HepG2 (cell line): ENCODE data around the gene MYOM1. TPM values are rescaled to one million over a fixed set of nuclear protein-coding genes. Genes with fewer than 3 reads are reported as not detected.

Experiments used
- DBP ChIP-seq: sonication (generic); formaldehyde crosslinking; IDR thresholded peaks from 2 replicates; pipeline ENCODE4 v1.4.0; 2020; ENCODE audit warnings: missing genetic modification reagents; ENCODE audit errors: not compliant biosample characterization
- ELK4 ChIP-seq: sonication (generic); formaldehyde crosslinking; IDR thresholded peaks from 2 replicates; pipeline ENCODE4 v1.9.0; 2021; ENCODE audit warnings: missing genetic modification reagents, borderline replicate concordance
- FOSL2 ChIP-seq: sonication (generic); formaldehyde crosslinking; IDR thresholded peaks from 2 replicates; pipeline ENCODE4 v1.4.0; 2020; ENCODE audit warnings: missing genetic modification reagents
- FOXA3 ChIP-seq: IDR thresholded peaks from 2 replicates; pipeline ENCODE4 v1.6.1; 2016; ENCODE audit warnings: missing genetic modification reagents, missing compliant biosample characterization
- FOXJ3 ChIP-seq: sonication (generic); formaldehyde crosslinking; IDR thresholded peaks from 2 replicates; pipeline ENCODE4 v1.4.0; 2020; ENCODE audit warnings: missing genetic modification reagents, mild to moderate bottlenecking, borderline replicate concordance
- GATAD1 ChIP-seq: IDR thresholded peaks from 2 replicates; pipeline ENCODE4 v1.6.1; 2016; ENCODE audit warnings: missing genetic modification reagents, missing compliant biosample characterization
- GMEB1 ChIP-seq: sonication (generic); formaldehyde crosslinking; IDR thresholded peaks from 2 replicates; pipeline ENCODE4 v1.5.1; 2020; ENCODE audit warnings: missing genetic modification reagents, mild to moderate bottlenecking, borderline replicate concordance
- HMG20A ChIP-seq: IDR thresholded peaks from 2 replicates; pipeline ENCODE4 v1.6.1; 2016; ENCODE audit warnings: borderline replicate concordance
- ISL2 ChIP-seq: sonication (generic); formaldehyde crosslinking; IDR thresholded peaks from 2 replicates; pipeline ENCODE4 v1.5.0; 2020; ENCODE audit warnings: missing genetic modification reagents
- MED1 ChIP-seq: sonication (generic); formaldehyde crosslinking; IDR thresholded peaks from 2 replicates; pipeline ENCODE4 v1.4.0; 2020; ENCODE audit warnings: missing genetic modification reagents
- MIXL1 ChIP-seq: IDR thresholded peaks from 2 replicates; pipeline ENCODE4 v1.6.1; 2016
- MXD3 ChIP-seq: IDR thresholded peaks from 2 replicates; pipeline ENCODE4 v1.6.1; 2016; ENCODE audit warnings: mild to moderate bottlenecking, missing biosample characterization, missing genetic modification reagents
- NR2C2 ChIP-seq: sonication (generic); formaldehyde crosslinking; IDR thresholded peaks from 2 replicates; pipeline ENCODE4 v1.4.0; 2020; ENCODE audit warnings: missing genetic modification reagents, mild to moderate bottlenecking, moderate library complexity, borderline replicate concordance
- PCBP2 ChIP-seq: fragments of 200-400 bp; formaldehyde crosslinking; optimal IDR thresholded peaks from 2 replicates; pipeline ENCODE3; 2018; ENCODE audit warnings: low read length, low read depth; ENCODE audit not compliant: poor library complexity, severe bottlenecking
- POGZ ChIP-seq: sonication (generic); formaldehyde crosslinking; IDR thresholded peaks from 2 replicates; pipeline ENCODE4 v1.4.0; 2020; ENCODE audit warnings: mild to moderate bottlenecking, missing genetic modification reagents
- RBAK ChIP-seq: sonication (generic); formaldehyde crosslinking; IDR thresholded peaks from 2 replicates; pipeline ENCODE4 v1.5.1; 2020; ENCODE audit warnings: mild to moderate bottlenecking, missing genetic modification reagents
- RFX5 ChIP-seq: IDR thresholded peaks from 2 replicates; pipeline ENCODE4 v1.6.1; 2011; ENCODE audit warnings: low read depth, low read length, improper control_type of control experiment
- ZBTB43 ChIP-seq: sonication (generic); formaldehyde crosslinking; conservative IDR thresholded peaks from 2 replicates; pipeline ENCODE4 v1.4.0; 2020; ENCODE audit warnings: missing genetic modification reagents
- ZFP1 ChIP-seq: IDR thresholded peaks from 2 replicates; pipeline ENCODE4 v1.6.1; 2016
- ZKSCAN1 ChIP-seq: fragments of 150-350 bp; IDR thresholded peaks from 2 replicates; pipeline ENCODE4 v1.6.1; 2014; ENCODE audit warnings: low read length
- ZNF138 ChIP-seq: sonication (generic); formaldehyde crosslinking; IDR thresholded peaks from 2 replicates; pipeline ENCODE4 v1.5.0; 2020; ENCODE audit warnings: mild to moderate bottlenecking, low read depth, missing genetic modification reagents
- ZNF292 ChIP-seq: sonication (generic); formaldehyde crosslinking; IDR thresholded peaks from 2 replicates; pipeline ENCODE4 v1.8.1; 2022; ENCODE audit warnings: mild to moderate bottlenecking, low read depth, missing genetic modification reagents, borderline replicate concordance
- ZNF7 ChIP-seq: IDR thresholded peaks from 2 replicates; pipeline ENCODE4 v1.6.1; 2016; ENCODE audit warnings: missing biosample characterization, missing genetic modification reagents
- ZNF792 ChIP-seq: IDR thresholded peaks from 2 replicates; pipeline ENCODE4 v1.6.1; 2016
- ZNF800 ChIP-seq: sonication (generic); formaldehyde crosslinking; IDR thresholded peaks from 2 replicates; pipeline ENCODE4 v1.4.0; 2020; ENCODE audit warnings: missing genetic modification reagents
- polyA plus RNA-seq, 8 experiments: library from polyadenylated mRNA; depleted of rRNA in 3 of 8; stranded (reverse) in 7 of 8; unstranded in 1 of 8; fragments of >200 nt; fragmentation: Illumina TruSeq in 4 of 8; extraction: Trizol in 4 of 8; gene quantifications; 2 replicates each; pipeline versions ENCODE4 v1.2.1 to v1.2.3, GENCODE V29; 2011 to 2016; ENCODE audit warnings: low read depth in 4 of 8, missing spikeins in 1 of 8, mixed read lengths in 1 of 8; ENCODE audit not compliant: insufficient read depth in 1 of 8
- total RNA-seq, 5 experiments: library from RNA; depleted of rRNA; stranded (reverse); fragments of >200 nt; fragmentation: Illumina TruSeq; extraction: Trizol; gene quantifications; 2 replicates each; pipeline ENCODE4 v1.2.3, GENCODE V29; 2016; ENCODE audit warnings: low read depth in 1 of 5

Gene MYOM1
- total and polyA plus RNA-seq, 2 of the 13 experiments (the other 11 are each of a cell fraction or from before 2014, with no cell fraction given): 0.46 to 0.98 TPM

GRCh38 chr18:3100498-3101132 lies 119.2 kb downstream of the MYOM1 start (continued):
- TF ChIP-seq RBAK (CRISPR knock-in tag) (no peak), FOXJ3 (CRISPR knock-in tag) (peak; percentile 43; the same call in 1 of the 2 replicates), ZNF292 (peak; percentile 77; the same call in 1 of the 2 replicates), PCBP2 (no peak), DBP (CRISPR knock-in tag) (no peak), RFX5 (no peak), GATAD1 (CRISPR knock-in tag) (no peak), POGZ (peak; percentile 61; the same call in 1 of the 2 replicates), ZKSCAN1 (peak; percentile 64), MED1 (CRISPR knock-in tag) (peak; percentile 71), ZNF138 (CRISPR knock-in tag) (no peak), GMEB1 (CRISPR knock-in tag) (no peak), ZNF792 (CRISPR knock-in tag) (no peak), ZNF800 (no peak), ISL2 (no peak), ZFP1 (CRISPR knock-in tag) (peak; percentile 26; the same call in 1 of the 2 replicates), ELK4 (no peak), MXD3 (CRISPR knock-in tag) (no peak), FOSL2 (CRISPR knock-in tag) (0 out of 2 replicates have a peak, but pooled peaks have one; percentile 19), MIXL1 (CRISPR knock-in tag) (peak; percentile 81), ZNF7 (CRISPR knock-in tag) (peak; percentile 90), FOXA3 (CRISPR knock-in tag) (peak; percentile 89), HMG20A (peak; percentile 77; the same call in 1 of the 2 replicates), ZBTB43 (CRISPR knock-in tag) (0 out of 2 replicates have a peak, but pooled peaks have one; percentile 27), NR2C2 (CRISPR knock-in tag) (no peak)
